Measurements from ENCODE around the gene PPFIA2. TPM values are rescaled to one million over a fixed set of nuclear protein-coding genes. Genes with fewer than 3 reads are reported as not detected.

The PPFIA2 gene
- total RNA-seq, 4 donors from 2014 or later: 0.11 to 0.89 (median 0.32) TPM; not detected in 1

GRCh38 chr12:81294325-81295190 lies 464.6 kb downstream of the PPFIA2 start:
- Histone ChIP-seq H3K4me3 (no peak overlapping the region), H3K27ac (no peak overlapping the region), H3K4me1 (no peaks in the 10 kb centered on the region), H3K36me3 (no peaks in the 10 kb centered on the region), H3K9me3 (no peaks in the 10 kb centered on the region), H3K27me3 (no peaks in the 10 kb centered on the region)
- TF ChIP-seq POLR2A (IDR thresholded peaks at IDR 0.05) (no peak), POLR2AphosphoS5 (IDR thresholded peaks at IDR 0.05) (no peak), CTCF (IDR thresholded peaks at IDR 0.05) (no peak), EP300 (IDR thresholded peaks at IDR 0.05) (no peak)
- 68% methylated on average over 12 of the region's 12 CpGs for WGBS
- no peak for DNase-seq (ENCODE audit: low spot score in 2 of 2)

- Histone ChIP-seq H3K4me3 (no peak overlapping the region), H3K36me3 (no peaks in the 10 kb centered on the region), H3K27ac (no peak overlapping the region), H3K27me3 (no peaks in the 10 kb centered on the region), H3K4me1 (no peaks in the 10 kb centered on the region), H3K9me3 (no peaks in the 10 kb centered on the region)
- no peak for DNase-seq (ENCODE audit: low spot score in 2 of 2)
- TF ChIP-seq POLR2AphosphoS5 (IDR thresholded peaks at IDR 0.05): no peak
- no peak for TF ChIP-seq EP300 (IDR thresholded peaks at IDR 0.05)
- TF ChIP-seq CTCF (IDR thresholded peaks at IDR 0.05): no peak
- TF ChIP-seq POLR2A (IDR thresholded peaks at IDR 0.05): no peak
Measured at GRCh38 chr12:81288651-81289050, 470.5 kb downstream of the PPFIA2 start.

- no peak for DNase-seq (ENCODE audit: low spot score in 2 of 2)
- WGBS: 39% methylated on average over 3 of the region's 3 CpGs
Measured at GRCh38 chr12:81284137-81284536, 475.0 kb downstream of the PPFIA2 start.

GRCh38 chr12:81274637-81275529 lies 484.3 kb downstream of the PPFIA2 start:
- TF ChIP-seq CTCF (IDR thresholded peaks at IDR 0.05): no peak
- no peak for TF ChIP-seq POLR2AphosphoS5 (IDR thresholded peaks at IDR 0.05)
- TF ChIP-seq POLR2A (IDR thresholded peaks at IDR 0.05): no peak
- TF ChIP-seq EP300 (IDR thresholded peaks at IDR 0.05): no peak
- no peak for DNase-seq (ENCODE audit: low spot score in 2 of 2)
- no peaks in the 10 kb centered on the region for H3K4me1 ChIP-seq
- H3K4me3 ChIP-seq: no peak overlapping the region
- H3K27me3 ChIP-seq: no peaks in the 10 kb centered on the region
- H3K27ac ChIP-seq: no peak overlapping the region
- no peaks in the 10 kb centered on the region for H3K36me3 ChIP-seq
- WGBS: 86% methylated on average over 8 of the region's 8 CpGs
- H3K9me3 ChIP-seq: no peaks in the 10 kb centered on the region

More at GRCh38 chr12:81284137-81284536, 475.0 kb downstream of the PPFIA2 start:
- H3K4me1 ChIP-seq: no peaks in the 10 kb centered on the region
- no peaks in the 10 kb centered on the region for H3K9me3 ChIP-seq
- no peaks in the 10 kb centered on the region for H3K36me3 ChIP-seq
- TF ChIP-seq CTCF (IDR thresholded peaks at IDR 0.05): no peak
- no peak for TF ChIP-seq POLR2AphosphoS5 (IDR thresholded peaks at IDR 0.05)
- H3K27me3 ChIP-seq: no peaks in the 10 kb centered on the region
- H3K27ac ChIP-seq: no peak overlapping the region
- no peak overlapping the region for H3K4me3 ChIP-seq

GRCh38 chr12:81270385-81270784 lies 488.8 kb downstream of the PPFIA2 start:
- no peak overlapping the region for H3K27ac ChIP-seq
- no peaks in the 10 kb centered on the region for H3K9me3 ChIP-seq
- TF ChIP-seq POLR2A (IDR thresholded peaks at IDR 0.05) (no peak), EP300 (IDR thresholded peaks at IDR 0.05) (no peak), CTCF (IDR thresholded peaks at IDR 0.05) (no peak), POLR2AphosphoS5 (IDR thresholded peaks at IDR 0.05) (no peak)
- H3K4me1 ChIP-seq: no peaks in the 10 kb centered on the region
- no peak for DNase-seq (ENCODE audit: low spot score in 2 of 2)
- WGBS: 94% methylated on average over 5 of the region's 5 CpGs
- H3K27me3 ChIP-seq: no peaks in the 10 kb centered on the region
- no peaks in the 10 kb centered on the region for H3K36me3 ChIP-seq
- H3K4me3 ChIP-seq: no peak overlapping the region

Measured in suprapubic skin (tissue), 4 donors.